ENCODE results near the gene GSTA2.
"Not testable (repeated sequence)": the region's sequence is repeated elsewhere in the genome, so short reads cannot be mapped to it uniquely, and the experiment has no call there.

Gene GSTA2

GRCh38 chr6:52720321-52720720, 43.0 kb downstream of the GSTA2 start:
- Histone ChIP-seq H4K20me1 (ENCODE audit: insufficient read depth) (no peaks in the 10 kb centered on the region), H2AFZ (ENCODE audit: low read depth) (no peak overlapping the region), H3K27me3 (ENCODE audit: insufficient read depth, low read depth) (no peaks in the 10 kb centered on the region), H3K4me1 (ENCODE audit: low read depth, poor library complexity, severe bottlenecking) (peaks cover 8% of the 10 kb centered on the region), H3K4me2 (no peak overlapping the region), H3K27ac (no peak overlapping the region), H3K79me2 (ENCODE audit: insufficient read depth, low read depth) (no peaks in the 10 kb centered on the region), H3K36me3 (ENCODE audit: insufficient read depth) (no peaks in the 10 kb centered on the region), H3K4me3 (IDR thresholded peaks at IDR 0.05; ENCODE audit: insufficient read depth, low read depth, low read length) (no peak overlapping the region), H3K9ac (no peak overlapping the region)
- no peak for TF ChIP-seq CTCF (conservative IDR thresholded peaks at IDR 0.05; ENCODE audit: low read depth, low read length)

- no peaks in the 10 kb centered on the region for H3K4me1 ChIP-seq (ENCODE audit: low read depth, poor library complexity, severe bottlenecking)
- no peaks in the 10 kb centered on the region for H3K27me3 ChIP-seq (ENCODE audit: insufficient read depth, low read depth)
- no peaks in the 10 kb centered on the region for H3K36me3 ChIP-seq (ENCODE audit: insufficient read depth)
- H3K27ac ChIP-seq, result no peak overlapping the region
- H3K9ac ChIP-seq, result no peak overlapping the region
- TF ChIP-seq CTCF (conservative IDR thresholded peaks at IDR 0.05; ENCODE audit: low read depth, low read length), result no peak
- H3K79me2 ChIP-seq (ENCODE audit: insufficient read depth, low read depth), result no peaks in the 10 kb centered on the region
- no peaks in the 10 kb centered on the region for H4K20me1 ChIP-seq (ENCODE audit: insufficient read depth)
- no peak overlapping the region for H2AFZ ChIP-seq (ENCODE audit: low read depth)
- H3K4me2 ChIP-seq, result no peak overlapping the region
- H3K4me3 ChIP-seq (IDR thresholded peaks at IDR 0.05; ENCODE audit: insufficient read depth, low read depth, low read length), result no peak overlapping the region
Measured at GRCh38 chr6:52718550-52718949, 44.7 kb downstream of the GSTA2 start.

GRCh38 chr6:52714761-52715160, 48.5 kb downstream of the GSTA2 start:
- not testable (repeated sequence) for H3K4me2 ChIP-seq; H3K4me1 ChIP-seq (ENCODE audit: low read depth, poor library complexity, severe bottlenecking); H3K4me3 ChIP-seq (IDR thresholded peaks at IDR 0.05; ENCODE audit: insufficient read depth, low read depth, low read length); H3K79me2 ChIP-seq (ENCODE audit: insufficient read depth, low read depth); H3K9ac ChIP-seq; H4K20me1 ChIP-seq (ENCODE audit: insufficient read depth); H2AFZ ChIP-seq (ENCODE audit: low read depth); H3K36me3 ChIP-seq (ENCODE audit: insufficient read depth); H3K27ac ChIP-seq; H3K27me3 ChIP-seq (ENCODE audit: insufficient read depth, low read depth)

- no peak for TF ChIP-seq CTCF (conservative IDR thresholded peaks at IDR 0.05; ENCODE audit: low read depth, low read length)
- no peaks in the 10 kb centered on the region for H3K27me3 ChIP-seq (ENCODE audit: insufficient read depth, low read depth)
- H3K4me1 ChIP-seq (ENCODE audit: low read depth, poor library complexity, severe bottlenecking), result no peaks in the 10 kb centered on the region
- no peaks in the 10 kb centered on the region for H4K20me1 ChIP-seq (ENCODE audit: insufficient read depth)
- H3K9ac ChIP-seq, result no peak overlapping the region
- H3K79me2 ChIP-seq (ENCODE audit: insufficient read depth, low read depth), result no peaks in the 10 kb centered on the region
- no peaks in the 10 kb centered on the region for H3K36me3 ChIP-seq (ENCODE audit: insufficient read depth)
- H3K4me3 ChIP-seq (IDR thresholded peaks at IDR 0.05; ENCODE audit: insufficient read depth, low read depth, low read length), result no peak overlapping the region
- H3K4me2 ChIP-seq, result no peak overlapping the region
- no peak overlapping the region for H3K27ac ChIP-seq
- no peak overlapping the region for H2AFZ ChIP-seq (ENCODE audit: low read depth)
Measured at GRCh38 chr6:52712136-52712535, 51.1 kb downstream of the GSTA2 start.

GRCh38 chr6:52707963-52708680, 55.2 kb downstream of the GSTA2 start:
- Histone ChIP-seq H3K79me2 (ENCODE audit: insufficient read depth, low read depth) (no peaks in the 10 kb centered on the region), H3K4me2 (no peak overlapping the region), H3K4me1 (ENCODE audit: low read depth, poor library complexity, severe bottlenecking) (no peaks in the 10 kb centered on the region), H3K27ac (no peak overlapping the region), H3K36me3 (ENCODE audit: insufficient read depth) (no peaks in the 10 kb centered on the region), H4K20me1 (ENCODE audit: insufficient read depth) (no peaks in the 10 kb centered on the region), H3K27me3 (ENCODE audit: insufficient read depth, low read depth) (no peaks in the 10 kb centered on the region), H2AFZ (ENCODE audit: low read depth) (no peak overlapping the region), H3K9ac (no peak overlapping the region), H3K4me3 (IDR thresholded peaks at IDR 0.05; ENCODE audit: insufficient read depth, low read depth, low read length) (no peak overlapping the region)
- TF ChIP-seq CTCF (conservative IDR thresholded peaks at IDR 0.05; ENCODE audit: low read depth, low read length), result no peak
